Lung (tissue), 12 donors: Measurements from ENCODE around the gene SYNM. TPM values are rescaled to one million over a fixed set of nuclear protein-coding genes. Genes with fewer than 3 reads are reported as not detected.

ENCODE experiments used
- ATAC-seq: fragments of 200-7000 bp; cut with Tn5 transposase; one replicate; pipeline ENCODE4 v1.9.1; 2020; ENCODE audit warnings: moderate number of reproducible peaks; ENCODE audit not compliant: insufficient read depth, low FRiP score
- DNase-seq, 3 donors: peaks; one replicate each; pipeline ENCODE4 v3.0.0-alpha.2; 2013 to 2017
- H3K27ac ChIP-seq, 2 donors: one replicate each; pipeline ENCODE4 v1.5.1; 2013; ENCODE audit warnings: mild to moderate bottlenecking in 2 of 2, moderate library complexity in 2 of 2, control low read depth in 1 of 2, inconsistent platforms in 1 of 2, low read depth in 1 of 2, low read length in 1 of 2
- H3K27me3 ChIP-seq, 3 donors: one replicate each; pipeline ENCODE4 v1.5.1; 2013; ENCODE audit warnings: low read length in 2 of 3; ENCODE audit not compliant: control insufficient read depth in 3 of 3, insufficient read depth in 3 of 3
- H3K36me3 ChIP-seq, 4 donors: one replicate each; pipeline ENCODE4 v1.5.1; 2013; ENCODE audit warnings: low read length in 4 of 4, mild to moderate bottlenecking in 1 of 4, moderate library complexity in 1 of 4; ENCODE audit not compliant: control insufficient read depth in 4 of 4, insufficient read depth in 4 of 4
- H3K4me1 ChIP-seq, 5 donors: one replicate each; pipeline ENCODE4 v1.5.1; 2013; ENCODE audit warnings: low read length in 5 of 5, mild to moderate bottlenecking in 2 of 5, moderate library complexity in 1 of 5; ENCODE audit not compliant: control insufficient read depth in 5 of 5, insufficient read depth in 5 of 5
- H3K4me3 ChIP-seq: one replicate; pipeline ENCODE4 v1.5.1; 2013; ENCODE audit warnings: mild to moderate bottlenecking, control low read depth, moderate library complexity
- H3K9ac ChIP-seq, 2 donors: one replicate each; pipeline ENCODE4 v1.5.1; 2013; ENCODE audit warnings: low read length in 2 of 2, control low read depth in 1 of 2; ENCODE audit not compliant: insufficient read depth in 1 of 2
- H3K9me3 ChIP-seq, 4 donors: one replicate each; pipeline ENCODE4 v1.5.1; 2013; ENCODE audit warnings: low read length in 3 of 4, mild to moderate bottlenecking in 1 of 4, moderate library complexity in 1 of 4; ENCODE audit not compliant: control insufficient read depth in 4 of 4, insufficient read depth in 3 of 4
- CTCF ChIP-seq: IDR thresholded peaks from 2 replicates; pipeline ENCODE4 v1.5.1; 2012; ENCODE audit warnings: mild to moderate bottlenecking; ENCODE audit errors: control extremely low read depth, extremely low read depth
- WGBS, 2 donors: extraction: QIAGEN DNeasy Blood & Tissue Kit; methylation state at CpG; one replicate each; pipeline ENCODE4 v1.1.7; 2013; 5-methylcytosine and 5-hydroxymethylcytosine counted together
- polyA plus RNA-seq, 2 donors: library from polyadenylated mRNA; stranded (reverse); fragments of 200-250 nt; gene quantifications; one replicate each; pipeline ENCODE4 v1.2.1, GENCODE V29; 2013
- total RNA-seq, 2 donors: library from RNA; depleted of rRNA in 1 of 2; stranded (reverse); fragments of >200 nt in 1 of 2; gene quantifications; one replicate each; pipeline ENCODE4 v1.2.1, GENCODE V29; 2014 to 2021
- donor health status: control.
- donor health status: control.
- donor health status: Bipolar disorder and iron deficiency.
- donor health status: healthy.
- donor health status: DM: yes; HTN: yes; CAD: no.

Gene SYNM
- total and polyA plus RNA-seq, 4 donors: 5.3 to 21.3 (median 10.9) TPM

DNA sequence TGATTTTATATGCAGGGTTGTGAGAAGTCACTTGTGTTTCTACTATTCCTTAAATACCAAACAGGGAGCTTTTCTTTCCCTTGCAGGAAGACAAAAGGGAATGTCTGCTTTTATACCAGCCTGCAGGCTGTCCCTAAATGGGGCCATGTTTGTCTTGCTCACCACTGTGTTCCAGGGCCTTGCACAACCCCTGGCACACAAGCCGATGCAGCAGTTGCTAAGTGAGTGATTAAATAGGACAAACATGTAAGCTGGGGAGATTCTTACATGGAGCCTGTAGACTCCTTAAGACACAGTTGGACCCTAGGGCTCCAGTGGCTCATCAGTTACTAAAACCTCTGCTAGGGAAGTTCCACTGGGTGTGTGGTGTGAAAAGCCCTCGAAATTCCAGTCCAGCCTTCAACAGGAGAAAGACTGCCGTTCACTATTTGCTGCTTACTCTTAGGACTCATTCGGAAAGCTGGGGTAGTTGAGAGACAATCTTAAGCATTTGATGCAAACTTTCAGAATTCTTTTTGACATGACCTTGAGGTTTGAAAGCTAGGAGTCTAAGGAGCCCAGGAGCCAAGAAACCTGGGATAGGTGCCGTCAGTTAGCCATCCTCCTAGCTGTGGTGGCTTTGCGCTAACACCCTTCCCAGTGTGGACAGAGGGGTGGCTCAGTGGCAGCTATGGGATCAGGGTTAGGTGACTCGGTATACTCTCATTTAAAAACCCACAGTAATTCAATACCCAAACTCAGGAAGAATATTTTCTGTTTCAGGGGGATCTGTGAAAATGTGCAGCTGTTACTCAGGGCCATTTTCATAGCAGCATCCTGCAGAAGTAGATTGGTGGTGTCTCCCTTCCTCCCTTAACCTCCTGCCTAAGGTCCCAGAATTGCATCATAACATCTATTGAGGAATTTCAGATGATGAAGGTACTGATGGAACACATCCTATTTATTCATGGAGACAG lies 39.1 kb downstream of the SYNM start:
- Histone ChIP-seq H3K27ac (peak overlapping the region in 1 of 2 donors; percentile 60), H3K4me1 (peaks cover 0 to 9% (median 5%) of the 10 kb centered on the region in 5 donors), H3K36me3 (peaks cover 3 to 7% (median 6%) of the 10 kb centered on the region in 4 donors), H3K9ac (no peak overlapping the region), H3K27me3 (no peaks in the 10 kb centered on the region), H3K9me3 (no peaks in the 10 kb centered on the region), H3K4me3 (no peak overlapping the region)
- DNase-seq (peak; percentile 31 to 70 (median 44)), ATAC-seq (peak; percentile 46)
- 80 to 87% methylated on average over 7 of the region's 7 CpGs for WGBS, 2 donors
- no peak for TF ChIP-seq CTCF

GRCh38 chr15:99145005-99145404 lies 40.1 kb downstream of the SYNM start:
- H3K36me3 ChIP-seq: peaks cover 3 to 13% (median 10%) of the 10 kb centered on the region in 4 donors

GRCh38 chr15:99145778-99146177 lies 40.9 kb downstream of the SYNM start:
- DNase-seq: no peak
- ATAC-seq: no peak
- Histone ChIP-seq H3K4me3 (no peak overlapping the region), H3K36me3 (peaks cover 3 to 14% (median 11%) of the 10 kb centered on the region in 4 donors), H3K9ac (no peak overlapping the region), H3K9me3 (no peaks in the 10 kb centered on the region), H3K27me3 (no peaks in the 10 kb centered on the region), H3K27ac (no peak overlapping the region), H3K4me1 (peaks cover 0 to 14% (median 5%) of the 10 kb centered on the region in 5 donors)
- WGBS, 2 donors: 87 to 93% methylated on average over 6 of the region's 6 CpGs
- no peak for TF ChIP-seq CTCF

More at GRCh38 chr15:99145005-99145404, 40.1 kb downstream of the SYNM start:
- no peaks in the 10 kb centered on the region for H3K27me3 ChIP-seq
- H3K27ac ChIP-seq: no peak overlapping the region
- peaks cover 0 to 14% (median 5%) of the 10 kb centered on the region in 5 donors for H3K4me1 ChIP-seq
- no peak for DNase-seq
- 86 to 88% methylated on average over 10 of the region's 10 CpGs for WGBS, 2 donors
- no peak overlapping the region for H3K4me3 ChIP-seq
- no peak overlapping the region for H3K9ac ChIP-seq
- no peak for ATAC-seq
- H3K9me3 ChIP-seq: no peaks in the 10 kb centered on the region
- TF ChIP-seq CTCF: no peak
